Measurements from ENCODE around the gene LRP6. TPM values are rescaled to one million over a fixed set of nuclear protein-coding genes. Genes with fewer than 3 reads are reported as not detected.
"Not testable (repeated sequence)": the region's sequence is repeated elsewhere in the genome, so short reads cannot be mapped to it uniquely, and the experiment has no call there.

Gene LRP6
- total RNA-seq, 2 experiments from 2014 or later, result 1.4 to 1.6 TPM

- Mint-ChIP-seq H3K27me3 (peaks cover 51% of the 10 kb centered on the region), H3K27ac (no peak overlapping the region)
- POLR2A ChIA-PET, result interaction anchor here (0.6 kb wide), 1 partner anchor 320 kb away, joined by 3 read pairs; no protein-coding TSS in a partner anchor
Measured at GRCh38 chr12:12180136-12180535, 86.7 kb downstream of the LRP6 start.

DNA sequence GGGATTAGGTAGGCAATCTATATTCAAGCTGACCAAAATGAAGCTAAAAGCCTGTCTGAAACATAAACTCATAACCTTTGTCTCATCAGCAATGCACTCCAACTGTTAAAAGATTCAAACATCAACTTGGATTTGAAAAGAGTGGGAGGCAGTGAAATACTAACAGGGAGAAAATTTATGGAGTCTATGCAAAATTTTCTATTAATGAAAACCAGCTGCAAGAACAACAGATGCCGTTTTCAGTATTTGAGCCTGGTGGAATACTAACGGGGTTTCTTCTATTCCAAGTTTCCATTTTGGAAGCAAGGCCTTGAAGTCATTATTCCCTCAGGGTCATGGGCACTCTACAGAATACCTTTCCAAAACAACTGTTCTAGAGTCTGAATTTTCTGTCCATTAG is 88.3 kb downstream of the LRP6 start:
- DNase-seq, result no peak
- Mint-ChIP-seq H3K9me3 (no peaks in the 10 kb centered on the region), H3K27ac (no peak overlapping the region), H3K36me3 (ENCODE audit: low read depth) (peaks cover 2% of the 10 kb centered on the region), H3K4me3 (no peak overlapping the region), H3K27me3 (peaks cover 50% of the 10 kb centered on the region), H3K4me1 (no peaks in the 10 kb centered on the region)
- ChIA-PET CTCF (no interaction called here), POLR2A (no interaction called here)

More at GRCh38 chr12:12180136-12180535, 86.7 kb downstream of the LRP6 start:
- Mint-ChIP-seq H3K4me3 (no peak overlapping the region), H3K36me3 (ENCODE audit: low read depth) (peaks cover 2% of the 10 kb centered on the region), H3K9me3 (no peaks in the 10 kb centered on the region), H3K4me1 (no peaks in the 10 kb centered on the region)
- CTCF ChIA-PET, result interaction anchor here (1.4 kb wide), 1 partner anchor 10 kb away, joined by 3 read pairs; no protein-coding TSS in a partner anchor
- no peak for DNase-seq

DNA sequence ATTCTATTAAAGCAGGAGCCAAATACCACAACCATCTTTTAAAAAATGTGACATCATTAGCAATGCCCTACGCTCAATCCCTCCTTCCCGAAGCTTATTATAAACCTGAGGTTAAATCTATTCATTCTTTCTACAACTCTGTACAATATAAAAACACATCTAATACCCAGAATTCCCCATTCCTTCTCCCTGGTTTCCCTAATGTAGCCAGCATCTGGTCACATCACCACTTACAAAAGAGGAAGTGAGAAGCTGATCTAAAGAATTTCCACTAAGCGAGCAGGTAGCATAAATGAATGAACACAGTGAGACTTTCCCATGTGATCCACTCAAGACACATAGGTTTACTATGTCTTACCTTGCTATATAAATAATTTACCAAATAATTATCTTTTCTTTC is 90.4 kb downstream of the LRP6 start:
- no peak for DNase-seq
- H3K4me1 Mint-ChIP-seq, result peaks cover 13% of the 10 kb centered on the region
- ChIA-PET POLR2A (no interaction called here), CTCF (no interaction called here)
- H3K27me3 Mint-ChIP-seq, result peaks cover 55% of the 10 kb centered on the region
- peaks cover 2% of the 10 kb centered on the region for H3K36me3 Mint-ChIP-seq (ENCODE audit: low read depth)
- no peak overlapping the region for H3K4me3 Mint-ChIP-seq
- H3K9me3 Mint-ChIP-seq, result no peaks in the 10 kb centered on the region
- no peak overlapping the region for H3K27ac Mint-ChIP-seq

GRCh38 chr12:12171991-12172511 is 94.8 kb downstream of the LRP6 start:
- ChIA-PET CTCF (interaction anchor here (0.6 to 1.4 kb wide), 3 partner anchors 94 to 156 kb away, joined by 3 to 4 read pairs (median 3); partner anchors contain the start of gene LRP6), POLR2A (no interaction called here)
- Mint-ChIP-seq H3K27me3 (peaks cover 58% of the 10 kb centered on the region), H3K36me3 (ENCODE audit: low read depth) (no peaks in the 10 kb centered on the region), H3K4me3 (no peak overlapping the region), H3K4me1 (peaks cover 15% of the 10 kb centered on the region), H3K9me3 (no peaks in the 10 kb centered on the region), H3K27ac (no peak overlapping the region)
- peak; percentile 56 for DNase-seq

DNA sequence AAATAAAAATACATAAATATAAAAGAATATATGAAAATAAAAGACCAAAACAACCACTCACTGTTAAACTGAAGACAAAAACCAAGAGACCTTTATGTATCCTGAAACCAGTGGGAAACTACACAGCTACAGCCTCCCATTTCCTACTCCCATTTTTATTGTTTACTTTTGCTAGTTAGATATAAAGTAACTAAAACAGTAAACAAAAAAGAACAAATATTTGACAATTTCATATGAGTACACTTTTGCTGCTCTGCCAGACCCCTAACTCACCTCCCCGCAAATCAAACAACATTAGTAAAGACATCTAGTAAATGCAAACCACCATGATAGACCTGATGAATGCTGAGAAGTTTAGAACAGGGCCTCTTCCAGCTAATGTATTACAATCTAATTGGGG is 99.0 kb downstream of the LRP6 start:
- CTCF ChIA-PET, result interaction anchor here (1.5 kb wide), 1 partner anchor 28 kb away, joined by 3 read pairs; no protein-coding TSS in a partner anchor

DNA sequence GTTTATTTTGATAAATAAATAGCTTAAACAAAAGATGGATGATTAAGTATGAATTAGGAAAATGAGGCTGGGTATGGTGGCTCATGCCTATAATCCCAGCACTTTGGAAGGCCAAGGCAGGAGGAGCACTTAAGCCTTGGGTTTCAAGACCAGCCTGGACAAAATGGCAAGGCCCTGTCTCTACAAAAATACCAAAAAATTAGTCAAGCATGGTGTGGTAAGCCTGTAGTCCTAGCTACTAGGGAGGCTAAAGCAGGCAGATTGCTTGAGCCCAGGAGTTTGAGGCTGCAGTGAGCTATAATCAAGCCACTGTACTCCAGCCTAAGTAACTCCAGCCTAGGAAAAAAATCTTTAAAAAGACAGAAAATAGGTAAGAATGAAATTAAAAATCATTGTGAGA is 100.1 kb downstream of the LRP6 start:
- ChIA-PET POLR2A (no interaction called here), CTCF (interaction anchor here (1.5 kb wide), 1 partner anchor 27 kb away, joined by 3 read pairs; no protein-coding TSS in a partner anchor)
- Mint-ChIP-seq H3K4me1 (peaks cover 6% of the 10 kb centered on the region), H3K4me3 (no peak overlapping the region), H3K27me3 (peaks cover 44% of the 10 kb centered on the region), H3K36me3 (ENCODE audit: low read depth) (no peaks in the 10 kb centered on the region), H3K9me3 (no peaks in the 10 kb centered on the region), H3K27ac (no peak overlapping the region)
- no peak for DNase-seq

More for the DNA sequence above, 99.0 kb downstream of the LRP6 start:
- POLR2A ChIA-PET, result interaction anchor here (0.6 kb wide), 1 partner anchor 124 kb away, joined by 3 read pairs; no protein-coding TSS in a partner anchor
- no peak overlapping the region for H3K27ac Mint-ChIP-seq
- H3K4me3 Mint-ChIP-seq, result no peak overlapping the region
- peaks cover 53% of the 10 kb centered on the region for H3K27me3 Mint-ChIP-seq
- H3K4me1 Mint-ChIP-seq, result peaks cover 15% of the 10 kb centered on the region
- DNase-seq, result no peak
- no peaks in the 10 kb centered on the region for H3K36me3 Mint-ChIP-seq (ENCODE audit: low read depth)
- no peaks in the 10 kb centered on the region for H3K9me3 Mint-ChIP-seq

DNA sequence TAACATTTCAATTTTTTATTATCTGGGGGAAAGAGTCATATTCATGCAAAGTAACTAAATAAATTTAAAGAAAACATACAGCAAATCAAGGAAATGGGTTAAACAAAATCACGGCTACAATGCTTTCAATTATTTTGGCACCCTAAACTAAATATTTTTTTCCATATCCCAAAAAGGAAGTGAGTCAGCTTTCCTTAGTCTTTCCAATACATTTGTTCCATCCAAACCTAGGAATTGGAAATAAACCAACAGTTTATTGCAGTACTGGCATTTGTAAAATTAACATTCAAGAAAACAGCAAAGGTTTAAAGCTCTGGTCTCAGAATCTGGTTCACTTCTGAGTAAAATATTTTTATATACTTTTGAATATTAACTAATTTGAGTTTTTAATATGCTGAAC is 106.9 kb downstream of the LRP6 start:
- POLR2A ChIA-PET, result no interaction called here
- CTCF ChIA-PET, result interaction anchor here (0.8 kb wide), 1 partner anchor 31 kb away, joined by 3 read pairs; no protein-coding TSS in a partner anchor
- H3K27ac Mint-ChIP-seq, result no peak overlapping the region
- no peak overlapping the region for H3K4me3 Mint-ChIP-seq
- H3K9me3 Mint-ChIP-seq, result no peaks in the 10 kb centered on the region
- H3K36me3 Mint-ChIP-seq (ENCODE audit: low read depth), result no peaks in the 10 kb centered on the region
- peaks cover 23% of the 10 kb centered on the region for H3K27me3 Mint-ChIP-seq
- no peak for DNase-seq
- no peaks in the 10 kb centered on the region for H3K4me1 Mint-ChIP-seq

- peaks cover 18% of the 10 kb centered on the region for H3K27me3 Mint-ChIP-seq
- H3K27ac Mint-ChIP-seq, result no peak overlapping the region
- H3K4me1 Mint-ChIP-seq, result no peaks in the 10 kb centered on the region
- H3K36me3 Mint-ChIP-seq (ENCODE audit: low read depth), result no peaks in the 10 kb centered on the region
- no peak overlapping the region for H3K4me3 Mint-ChIP-seq
- DNase-seq, result no peak
- ChIA-PET CTCF (no interaction called here), POLR2A (no interaction called here)
- H3K9me3 Mint-ChIP-seq, result no peaks in the 10 kb centered on the region
Measured at GRCh38 chr12:12158858-12159257, 108.0 kb downstream of the LRP6 start.

- H3K4me1 Mint-ChIP-seq, result no peaks in the 10 kb centered on the region
- no peaks in the 10 kb centered on the region for H3K36me3 Mint-ChIP-seq (ENCODE audit: low read depth)
- POLR2A ChIA-PET, result interaction anchor here (0.6 kb wide), 1 partner anchor 124 kb away, joined by 3 read pairs; no protein-coding TSS in a partner anchor
- peaks cover 14% of the 10 kb centered on the region for H3K27me3 Mint-ChIP-seq
- CTCF ChIA-PET, result interaction anchor here (1.0 kb wide), 1 partner anchor 120 kb away, joined by 3 read pairs; no protein-coding TSS in a partner anchor
- H3K9me3 Mint-ChIP-seq, result no peaks in the 10 kb centered on the region
- DNase-seq, result no peak
- H3K4me3 Mint-ChIP-seq, result no peak overlapping the region
- H3K27ac Mint-ChIP-seq, result no peak overlapping the region
Measured at GRCh38 chr12:12157424-12157823, 109.4 kb downstream of the LRP6 start.

DNA sequence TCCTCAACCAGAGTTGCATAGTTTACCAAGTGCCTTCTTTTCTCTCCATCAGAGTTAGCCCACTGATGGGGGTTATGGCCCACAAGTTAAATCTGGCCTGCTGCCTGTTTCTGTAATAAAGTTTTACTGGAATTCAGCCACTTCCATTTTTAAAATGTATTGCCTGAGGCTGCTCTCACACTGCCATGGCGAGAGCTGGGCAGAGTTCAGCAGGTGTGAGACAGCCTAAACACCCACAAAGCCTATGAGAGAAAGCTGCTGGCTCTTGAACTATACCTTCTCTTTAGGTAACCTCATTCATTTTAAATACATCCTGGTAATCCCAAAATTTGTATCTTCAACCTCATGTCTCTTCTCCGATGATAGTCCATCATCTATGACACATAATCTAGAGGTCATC is 110.0 kb downstream of the LRP6 start:
- Mint-ChIP-seq H3K36me3 (ENCODE audit: low read depth) (no peaks in the 10 kb centered on the region), H3K27ac (no peak overlapping the region), H3K4me3 (no peak overlapping the region), H3K27me3 (peaks cover 14% of the 10 kb centered on the region), H3K9me3 (no peaks in the 10 kb centered on the region), H3K4me1 (no peaks in the 10 kb centered on the region)
- POLR2A ChIA-PET, result no interaction called here
- no peak for DNase-seq
- CTCF ChIA-PET, result no interaction called here

DNA sequence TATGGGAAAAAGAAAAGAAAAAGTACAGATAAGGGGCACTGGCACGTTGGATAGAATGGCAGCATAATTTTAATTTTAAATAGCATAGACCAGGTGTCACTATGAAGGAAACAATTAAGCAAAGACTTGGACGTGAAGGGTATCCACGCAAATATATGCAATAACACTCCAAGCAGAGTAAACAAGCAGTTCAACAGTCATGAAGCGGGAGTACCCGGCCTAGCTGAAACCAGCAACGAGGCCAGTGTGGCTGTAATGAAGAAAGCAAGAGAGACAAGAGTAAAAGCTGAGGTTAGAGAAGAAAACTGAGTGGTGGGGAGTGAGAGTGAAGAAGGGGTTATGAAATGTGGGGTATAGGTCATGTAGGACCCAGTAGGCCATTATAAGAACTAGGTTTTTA is 110.7 kb downstream of the LRP6 start:
- no peaks in the 10 kb centered on the region for H3K36me3 Mint-ChIP-seq (ENCODE audit: low read depth)
- ChIA-PET CTCF (interaction anchor here (0.6 kb wide), 1 partner anchor 44 kb away, joined by 3 read pairs; no protein-coding TSS in a partner anchor), POLR2A (interaction anchor here (0.6 kb wide), 1 partner anchor 575 kb away, joined by 5 read pairs; no protein-coding TSS in a partner anchor)
- no peaks in the 10 kb centered on the region for H3K9me3 Mint-ChIP-seq
- no peak overlapping the region for H3K27ac Mint-ChIP-seq
- DNase-seq, result no peak
- H3K4me3 Mint-ChIP-seq, result no peak overlapping the region
- H3K27me3 Mint-ChIP-seq, result peaks cover 14% of the 10 kb centered on the region
- no peaks in the 10 kb centered on the region for H3K4me1 Mint-ChIP-seq

DNA sequence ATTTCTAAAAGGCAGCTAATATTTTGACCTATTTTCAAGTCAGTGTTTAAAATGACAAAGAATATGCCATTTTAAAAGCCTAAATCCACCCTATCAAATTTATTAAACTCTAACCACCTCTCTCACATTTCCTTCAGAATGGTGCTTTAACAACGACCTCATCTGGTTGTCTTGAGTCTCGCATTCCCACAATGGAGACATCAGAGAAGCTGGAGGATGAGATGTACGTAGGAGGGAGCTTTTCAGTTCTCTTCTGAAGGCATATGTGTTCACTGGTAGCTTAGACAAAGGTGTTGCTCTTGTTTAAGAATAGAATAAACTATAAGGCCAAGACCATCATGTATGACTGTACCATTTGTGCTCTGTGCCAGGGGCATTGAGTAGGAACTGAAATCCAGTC is 113.2 kb downstream of the LRP6 start:
- ChIA-PET POLR2A (no interaction called here), CTCF (no interaction called here)
- DNase-seq, result no peak
- Mint-ChIP-seq H3K27ac (no peak overlapping the region), H3K27me3 (peaks cover 9% of the 10 kb centered on the region), H3K9me3 (no peaks in the 10 kb centered on the region), H3K4me3 (no peak overlapping the region), H3K36me3 (ENCODE audit: low read depth) (no peaks in the 10 kb centered on the region), H3K4me1 (no peaks in the 10 kb centered on the region)

- ChIA-PET POLR2A (no interaction called here), CTCF (no interaction called here)
- Mint-ChIP-seq H3K27me3 (no peaks in the 10 kb centered on the region), H3K36me3 (ENCODE audit: low read depth) (no peaks in the 10 kb centered on the region), H3K4me3 (no peak overlapping the region), H3K9me3 (no peaks in the 10 kb centered on the region), H3K4me1 (no peaks in the 10 kb centered on the region), H3K27ac (no peak overlapping the region)
- DNase-seq, result no peak
Measured at GRCh38 chr12:12147111-12147510, 119.7 kb downstream of the LRP6 start.

GRCh38 chr12:12144531-12144930 is 122.3 kb downstream of the LRP6 start:
- H3K4me3 Mint-ChIP-seq; H3K9me3 Mint-ChIP-seq; H3K27me3 Mint-ChIP-seq; POLR2A ChIA-PET; H3K36me3 Mint-ChIP-seq (ENCODE audit: low read depth); CTCF ChIA-PET; H3K4me1 Mint-ChIP-seq; H3K27ac Mint-ChIP-seq; DNase-seq: not testable (repeated sequence)

Data from activated CD4-positive, alpha-beta T cell treated with anti-CD3 and anti-CD28 coated beads, Interleukin-2, amount 10 ng/mL, durations not matched to agents 7 days and 5 days (primary cell).